ENCODE data around the gene ST6GAL1. TPM values are rescaled to one million over a fixed set of nuclear protein-coding genes. Genes with fewer than 3 reads are reported as not detected.

ST6GAL1 gene
- total and polyA plus RNA-seq, 2 of the 4 experiments (the other 2 are of a cell fraction), result 1.4 to 2.9 TPM

GRCh38 chr3:187039723-187040414 lies 109.5 kb downstream of the ST6GAL1 start:
- in situ Hi-C loops (cut with MboI; ENCODE audit: low sequenced_read_pairs), result no loop called here
- dilution Hi-C loops (cut with HindIII; ENCODE audit: low sequenced_read_pairs, unreplicated experiment), result no loop called here

More at GRCh38 chr3:187039723-187040414, 109.5 kb downstream of the ST6GAL1 start:
- Histone ChIP-seq H3K27ac (ENCODE audit: insufficient read depth, low read length) (no peak overlapping the region), H3K4ac (ENCODE audit: low read depth, low read length) (no peak overlapping the region), H2AK9ac (replicated peaks; ENCODE audit: low read depth, low read length, poor library complexity) (no peak overlapping the region), H3K4me1 (ENCODE audit: control insufficient read depth, insufficient read depth, low read length) (no peaks in the 10 kb centered on the region), H3K4me2 (ENCODE audit: low read depth, low read length) (no peak overlapping the region), H3K56ac (ENCODE audit: extremely low read depth, insufficient read depth, low read length) (no peak overlapping the region), H2AK5ac (ENCODE audit: low read depth, low read length) (no peak overlapping the region), H3K9ac (ENCODE audit: low read depth, low read length) (no peak overlapping the region), H3K4me3 (ENCODE audit: insufficient read depth, low read depth, low read length) (no peak overlapping the region), H4K8ac (ENCODE audit: low read depth in 2 of 2, low read length in 2 of 2) (no peak overlapping the region), H3K36me3 (ENCODE audit: control insufficient read depth, insufficient read depth, low read length) (no peaks in the 10 kb centered on the region), H3K9me3 (ENCODE audit: control insufficient read depth, insufficient read depth, low read length) (no peaks in the 10 kb centered on the region), H4K91ac (ENCODE audit: insufficient read depth, low read depth, low read length) (no peak overlapping the region), H4K5ac (ENCODE audit: low read depth, low read length) (no peak overlapping the region), H2BK15ac (ENCODE audit: low read depth, low read length) (no peak overlapping the region), H4K20me1 (ENCODE audit: insufficient read depth, low read length) (no peaks in the 10 kb centered on the region), H3K27me3 (ENCODE audit: control insufficient read depth, insufficient read depth, low read length) (no peaks in the 10 kb centered on the region), H3K14ac (replicated peaks; ENCODE audit: low read depth, low read length) (no peak overlapping the region), H2BK5ac (ENCODE audit: low read depth, low read length, poor library complexity, severe bottlenecking) (no peak overlapping the region), H3K79me1 (ENCODE audit: low read depth in 1 of 2, low read length in 2 of 2) (no peaks in the 10 kb centered on the region), H2BK20ac (ENCODE audit: low read depth, low read length) (no peak overlapping the region), H3K18ac (ENCODE audit: low read depth, low read length) (no peak overlapping the region), H2BK120ac (ENCODE audit: low read depth, low read length) (no peak overlapping the region), H3K23ac (ENCODE audit: low read depth, low read length) (no peak overlapping the region; the same call in 1 of the 2 replicates), H2AFZ (replicated peaks; ENCODE audit: low read length, poor library complexity) (no peak overlapping the region), H3K9me1 (ENCODE audit: insufficient read depth, low read length) (no peaks in the 10 kb centered on the region)
- no TSS peak for BruUV-seq (replicated peaks)
- DNase-seq (no peak), ATAC-seq (ENCODE audit: low read depth) (no peak)
- intact Hi-C loops (cut with micrococcal nuclease), result no loop called here
- POLR2A ChIA-PET (ENCODE audit: unreplicated experiment), result no interaction called here
- CTCF ChIA-PET, result no interaction called here
- no peak for TF ChIP-seq BHLHE40 (IDR thresholded peaks at IDR 0.05; ENCODE audit: low read depth, low read length)
- TF ChIP-seq MAFK (IDR thresholded peaks at IDR 0.05; ENCODE audit: low read depth, low read length), result no peak
- TF ChIP-seq RFX5 (IDR thresholded peaks at IDR 0.05; ENCODE audit: low read depth, low read length), result no peak
- no peak for TF ChIP-seq POLR2A (IDR thresholded peaks at IDR 0.05; ENCODE audit: low read depth, low read length)
- whole genome bisulfite sequencing, 2 experiments (ENCODE audit: extremely low coverage in 2 of 2, insufficient read length in 1 of 2), result 83% methylated on average over 2 of the region's 6 CpGs; no CpG with 5 or more reads in 1 of the 2 experiments
